Endothelial cell of hepatic sinusoid (primary cell): ENCODE data around the gene MAN2B1.
"Not testable (repeated sequence)": the region's sequence is repeated elsewhere in the genome, so short reads cannot be mapped to it uniquely, and the experiment has no call there.

Experiments
- in situ Hi-C: cut with HindIII; loops from 2 replicates; pipeline ENCODE4 v1.10.0; 2017; ENCODE audit warnings: low sequenced_read_pairs

Gene MAN2B1

GRCh38 chr19:12628040-12629022 is 38.2 kb downstream of the MAN2B1 start:
- in situ Hi-C loops = loop anchor here (25.0 kb wide), 1 partner anchor 116 kb away; no protein-coding TSS in a partner anchor

GRCh38 chr19:12626958-12627357 is 39.6 kb downstream of the MAN2B1 start:
- in situ Hi-C loops = loop anchor here (25.0 kb wide), 1 partner anchor 115 kb away; no protein-coding TSS in a partner anchor

- in situ Hi-C loops = no loop called here
Measured at GRCh38 chr19:12623361-12624031, 43.0 kb downstream of the MAN2B1 start.

GRCh38 chr19:12621253-12622024 is 45.1 kb downstream of the MAN2B1 start:
- in situ Hi-C loops = not testable (repeated sequence)

- in situ Hi-C loops = no loop called here
Measured at GRCh38 chr19:12617646-12618045, 48.9 kb downstream of the MAN2B1 start.

- in situ Hi-C loops = no loop called here
Measured at GRCh38 chr19:12611361-12611699, 55.2 kb downstream of the MAN2B1 start.

- in situ Hi-C loops = no loop called here
Measured at GRCh38 chr19:12610540-12611360, 55.8 kb downstream of the MAN2B1 start, which contains the start of the genes ZNF490 and ZNF791. TSS of gene ZNF490 (minus strand) at chr19:12610813. CDS start at chr19:12610680, 133 bp downstream. TSS of gene ZNF791 (plus strand) at chr19:12610920. CDS start at chr19:12611080, 160 bp downstream.

GRCh38 chr19:12607631-12608030 is 58.9 kb downstream of the MAN2B1 start:
- in situ Hi-C loops = no loop called here

- in situ Hi-C loops = no loop called here
Measured at GRCh38 chr19:12606796-12607195, 59.7 kb downstream of the MAN2B1 start.

GRCh38 chr19:12603714-12604113 is 62.8 kb downstream of the MAN2B1 start:
- in situ Hi-C loops = no loop called here

- in situ Hi-C loops = no loop called here
Measured at GRCh38 chr19:12597594-12597993, 68.9 kb downstream of the MAN2B1 start.

- in situ Hi-C loops = no loop called here
Measured at GRCh38 chr19:12596927-12597548, 69.5 kb downstream of the MAN2B1 start.
